Stimulated activated CD8-positive, alpha-beta memory T cell treated with anti-CD3 and anti-CD28 coated beads, Interleukin-4, amount 100 ng/mL, for 48 hours (primary cell): Measurements from ENCODE around the gene SLC35F1.
"Not testable (repeated sequence)": the region's sequence is repeated elsewhere in the genome, so short reads cannot be mapped to it uniquely, and the experiment has no call there.

Source experiments
- DNase-seq: peaks from one replicate; pipeline ENCODE4 v3.0.0-alpha.2; 2020

The SLC35F1 gene

DNA sequence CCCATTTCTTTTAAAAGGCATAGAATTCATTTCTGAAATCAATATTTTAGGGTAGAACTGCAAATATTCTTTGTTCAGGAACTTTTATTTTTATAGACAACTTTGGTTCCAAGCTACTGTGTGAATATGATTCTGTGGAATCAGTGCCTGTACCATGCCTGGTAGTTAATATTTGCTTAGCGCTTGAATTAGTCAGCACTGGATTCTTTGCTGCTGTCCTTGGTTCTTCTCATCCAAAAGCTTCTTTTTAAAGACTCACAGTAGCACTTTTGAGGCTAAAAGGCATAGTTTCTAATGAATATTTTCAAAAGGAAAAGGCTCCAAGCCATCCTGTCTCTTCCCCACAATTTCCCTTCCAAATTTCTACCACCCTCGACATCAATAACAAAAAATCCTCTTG is 109.5 kb downstream of the SLC35F1 start:
- no peak for DNase-seq

DNA sequence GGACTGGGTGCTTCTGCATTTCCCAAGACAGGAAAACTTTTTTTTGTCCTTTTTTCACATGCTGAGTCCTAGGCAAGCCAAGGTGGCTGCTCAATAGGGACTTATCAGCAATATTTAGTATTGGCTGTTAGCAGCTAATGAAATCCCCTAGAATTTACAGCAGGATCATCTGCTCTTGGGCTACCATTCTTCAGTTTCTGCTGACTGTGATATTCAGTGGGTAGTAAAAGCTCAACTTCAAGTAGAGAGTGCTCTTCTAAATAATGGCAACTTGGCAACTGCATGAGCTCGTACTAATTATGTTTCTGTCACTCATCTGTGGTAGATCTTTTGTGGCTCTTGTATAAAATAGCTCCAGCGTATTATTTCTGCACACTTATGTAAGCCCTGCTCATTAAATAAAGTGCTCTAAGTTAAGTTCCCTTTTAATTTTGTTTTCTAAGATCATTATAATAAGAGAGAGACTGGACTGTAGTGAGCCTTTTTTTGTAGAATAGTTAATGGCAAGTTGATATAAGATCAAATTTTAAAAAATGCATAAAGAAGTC is 110.3 kb downstream of the SLC35F1 start:
- DNase-seq, result no peak

DNA sequence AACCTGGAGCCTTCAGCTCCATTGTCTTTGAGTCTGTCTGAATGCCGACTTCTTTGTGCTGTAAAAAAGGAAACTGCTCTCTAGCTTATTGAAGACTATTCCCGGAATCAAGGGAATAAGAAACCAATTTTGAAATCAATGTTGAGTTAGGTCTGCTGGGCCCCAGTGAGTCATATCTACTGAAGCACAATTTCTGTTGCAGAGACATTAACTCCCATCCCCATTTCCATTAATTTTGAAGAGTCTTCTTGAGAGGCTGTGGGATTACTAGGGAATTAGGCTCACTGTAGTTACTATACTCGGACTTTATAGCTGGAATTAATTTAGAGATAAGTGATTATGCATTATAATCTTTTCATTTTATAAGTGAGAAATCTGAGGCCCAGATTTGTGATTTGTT is 116.7 kb downstream of the SLC35F1 start:
- DNase-seq, result no peak

DNA sequence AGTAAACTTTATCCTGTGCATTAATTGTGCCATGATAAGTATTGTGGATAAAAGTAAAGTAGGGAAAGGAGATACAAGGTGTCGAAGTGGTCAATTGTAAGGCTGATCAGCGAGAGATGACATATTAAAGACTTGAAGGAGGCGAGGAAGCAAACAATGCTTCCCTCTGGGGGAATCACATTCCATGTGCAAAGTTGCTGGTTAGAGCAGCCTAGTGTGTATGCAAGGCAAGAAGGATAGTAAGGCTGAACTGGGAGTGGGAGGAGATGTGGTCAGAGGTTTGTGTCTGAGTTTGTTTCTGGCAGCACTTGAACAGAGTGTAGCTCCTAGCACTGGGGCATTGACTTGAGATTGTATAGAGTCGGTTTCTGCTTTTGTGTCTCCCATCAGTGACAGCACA is 122.9 kb downstream of the SLC35F1 start:
- DNase-seq, result no peak

DNA sequence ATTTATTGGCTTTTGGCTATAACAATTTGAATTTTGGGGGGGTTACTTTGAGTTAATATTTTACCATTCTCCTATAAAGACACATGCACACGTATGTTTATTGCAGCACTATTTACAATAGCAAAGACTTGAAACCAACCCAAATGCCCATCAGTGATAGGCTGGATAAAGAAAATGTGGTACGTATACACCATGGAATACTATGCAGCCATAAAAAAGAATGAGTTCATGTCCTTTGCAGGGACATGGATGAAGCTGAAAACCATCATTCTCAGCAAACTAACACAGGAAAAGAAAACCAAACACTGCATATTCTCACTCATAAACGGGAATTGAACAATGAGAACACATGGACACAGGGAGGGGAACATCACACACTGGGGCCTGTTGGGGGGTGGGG is 130.4 kb downstream of the SLC35F1 start:
- DNase-seq, result not testable (repeated sequence)

DNA sequence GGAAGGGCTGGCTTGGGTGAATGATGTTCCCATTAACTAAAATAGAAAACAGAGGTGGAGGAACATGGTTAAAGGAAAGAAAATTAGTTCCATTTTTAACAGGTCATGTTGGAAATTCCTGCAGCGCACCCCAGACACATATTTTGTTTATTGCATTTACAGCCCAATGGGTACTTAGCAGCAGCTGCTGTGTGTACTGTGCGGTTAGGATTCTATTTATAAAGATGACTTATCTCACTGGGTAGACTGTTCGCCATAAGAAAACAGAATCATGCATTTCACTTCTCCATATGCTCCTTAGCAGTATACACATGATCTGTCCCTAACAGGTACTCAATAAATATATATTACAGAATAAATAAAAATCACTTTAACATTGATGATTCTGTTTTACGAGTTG is 135.8 kb downstream of the SLC35F1 start:
- no peak for DNase-seq

DNA sequence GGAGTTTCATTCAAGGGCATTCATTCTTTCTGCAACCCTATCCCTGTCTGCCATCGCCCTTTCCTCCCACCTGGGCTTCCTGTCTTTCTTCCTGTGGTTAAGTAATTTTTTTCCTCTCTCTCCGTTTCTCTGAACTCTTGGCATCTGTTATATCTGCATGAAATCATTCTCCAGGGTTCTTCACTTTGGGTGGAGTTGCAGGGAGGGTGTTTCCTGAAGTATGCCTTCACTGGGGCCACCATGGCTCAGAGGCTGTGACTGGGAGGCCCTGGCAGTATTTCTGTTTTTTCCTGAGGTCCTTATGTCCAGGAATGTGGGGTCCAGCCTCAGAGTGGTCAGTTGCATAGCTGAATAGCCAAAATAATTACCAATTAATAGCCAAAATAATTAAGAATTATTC is 137.2 kb downstream of the SLC35F1 start:
- DNase-seq, result no peak

DNA sequence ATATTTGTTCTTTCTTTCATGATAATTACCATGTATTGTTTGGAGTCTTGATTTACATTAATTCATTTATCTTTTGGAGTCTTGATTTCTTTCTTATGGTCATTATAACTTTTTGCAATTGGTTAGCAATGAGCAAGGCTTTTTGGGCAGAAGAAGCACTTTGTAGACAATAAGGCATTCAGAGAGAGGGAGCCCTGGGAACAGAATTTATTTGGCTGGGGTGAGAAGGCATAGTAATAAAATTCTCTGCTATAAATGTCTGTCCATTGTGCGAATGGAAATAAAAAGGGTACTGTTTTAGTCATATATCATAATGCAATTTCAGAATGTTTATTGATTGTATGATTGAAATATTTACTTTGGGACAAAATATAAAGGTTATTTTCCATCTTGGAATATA is 147.0 kb downstream of the SLC35F1 start:
- no peak for DNase-seq

DNA sequence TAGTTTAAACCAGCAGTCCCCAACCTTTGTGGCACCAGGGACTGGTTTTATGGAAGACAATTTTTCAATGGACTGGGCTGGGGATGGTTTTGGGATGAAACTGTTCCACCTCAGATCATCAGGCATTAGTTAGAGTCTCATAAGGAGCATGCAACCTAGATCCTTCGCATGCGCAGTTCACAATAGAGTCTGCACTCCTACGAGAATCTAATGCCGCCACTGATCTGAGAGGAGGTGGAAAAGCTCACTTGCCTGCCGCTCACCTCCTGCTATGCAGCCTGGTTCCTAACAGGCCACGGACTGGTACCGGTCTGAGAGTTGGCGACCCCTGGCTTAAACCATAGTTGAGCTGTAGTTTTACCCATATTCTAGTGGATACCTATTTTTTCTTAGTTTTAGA is 154.6 kb downstream of the SLC35F1 start:
- DNase-seq, result no peak

DNA sequence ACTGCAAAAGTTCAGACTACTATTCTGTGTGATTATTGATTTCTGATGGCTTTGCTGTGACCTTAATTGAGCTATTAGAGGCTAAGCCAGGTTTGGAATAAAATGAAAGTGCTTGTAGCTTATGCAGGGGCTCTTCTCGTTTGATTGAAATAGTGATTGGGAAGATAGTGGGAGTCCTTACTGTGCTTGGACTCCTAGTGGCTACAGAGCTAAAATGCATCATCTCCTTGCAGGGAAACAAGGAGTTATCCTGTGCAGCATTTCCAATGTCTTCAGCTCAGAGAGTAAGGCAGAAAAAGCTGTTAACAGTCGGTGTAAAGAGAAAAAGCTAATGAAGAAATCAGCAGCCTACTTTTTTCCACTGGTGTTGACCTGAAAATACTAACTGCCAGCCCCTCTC is 173.5 kb downstream of the SLC35F1 start:
- DNase-seq, result no peak

DNA sequence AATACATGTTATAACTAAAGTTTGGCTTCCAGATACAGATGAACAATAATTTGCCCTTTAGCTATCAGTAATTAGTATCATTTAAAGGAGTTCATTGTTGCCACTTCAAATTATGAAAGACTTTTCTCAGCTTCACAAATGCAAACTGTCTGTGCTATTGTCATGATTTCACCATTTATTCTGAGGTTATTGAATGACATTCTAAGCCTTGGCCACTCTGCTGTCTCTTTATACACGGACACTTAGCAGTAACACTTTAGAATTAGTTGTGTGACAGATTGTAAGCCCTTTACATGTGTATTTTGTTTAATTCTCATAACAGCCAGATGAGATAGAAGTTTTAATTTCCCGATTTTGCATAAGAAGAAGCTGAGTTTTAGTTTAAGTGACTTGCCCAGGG is 176.6 kb downstream of the SLC35F1 start:
- DNase-seq, result no peak

DNA sequence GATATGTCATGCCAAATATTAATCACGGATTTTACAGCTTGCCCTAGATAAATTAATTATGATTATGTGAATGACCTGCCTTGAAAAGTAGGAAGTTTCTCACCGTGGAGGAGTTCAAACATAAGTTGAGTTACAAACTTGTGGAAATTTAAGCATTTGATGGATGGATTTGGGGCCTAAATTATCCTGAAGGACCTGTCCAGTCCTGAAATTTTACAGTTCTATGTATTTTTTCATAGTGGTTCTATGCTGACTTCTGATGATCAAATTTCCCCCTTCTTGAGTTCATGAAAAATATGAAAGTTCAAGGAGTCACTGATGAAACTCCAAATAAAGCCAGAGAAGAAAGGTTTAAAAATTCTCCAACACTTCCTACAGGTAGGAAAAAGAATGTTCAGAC is 178.6 kb downstream of the SLC35F1 start:
- no peak for DNase-seq

DNA sequence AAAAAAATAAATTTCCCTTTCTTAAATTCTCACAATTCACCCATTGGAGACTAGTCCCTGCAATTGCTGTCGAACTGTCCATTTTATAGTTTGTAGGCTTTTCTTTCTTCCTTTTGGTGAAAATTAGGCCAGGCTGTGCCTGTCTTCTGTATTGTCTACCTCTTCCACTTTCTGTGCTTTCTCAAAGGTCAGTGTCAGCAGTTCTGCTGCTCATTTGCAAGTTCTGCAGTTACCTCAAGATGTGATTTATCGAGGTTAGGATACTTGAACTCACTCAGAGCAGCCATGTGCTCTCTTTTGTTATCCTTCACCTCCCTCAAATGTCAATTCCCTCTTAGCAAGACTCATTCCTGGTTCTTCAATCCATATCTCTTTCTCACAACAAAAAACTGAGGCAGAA is 179.1 kb downstream of the SLC35F1 start:
- DNase-seq, result no peak

DNA sequence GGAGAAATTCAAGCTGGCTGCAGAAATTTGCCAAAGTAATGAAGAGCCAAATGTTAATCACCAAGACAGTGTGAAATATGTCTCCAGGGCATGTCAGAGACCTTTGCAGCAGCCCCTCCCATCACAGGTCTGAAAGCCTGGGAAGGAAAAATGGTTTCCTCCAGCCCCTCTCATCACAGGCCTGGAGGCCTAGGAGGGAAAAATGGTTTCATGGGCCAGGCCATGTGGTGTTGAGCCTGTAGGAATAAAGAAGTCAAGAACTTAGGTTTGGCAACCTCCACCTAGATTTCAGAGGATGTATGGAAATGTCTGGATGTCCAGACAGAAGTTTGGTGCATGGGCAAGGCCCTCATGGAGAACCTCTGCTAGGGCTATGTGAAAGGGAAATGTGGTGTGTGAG is 185.0 kb downstream of the SLC35F1 start:
- DNase-seq, result no peak

DNA sequence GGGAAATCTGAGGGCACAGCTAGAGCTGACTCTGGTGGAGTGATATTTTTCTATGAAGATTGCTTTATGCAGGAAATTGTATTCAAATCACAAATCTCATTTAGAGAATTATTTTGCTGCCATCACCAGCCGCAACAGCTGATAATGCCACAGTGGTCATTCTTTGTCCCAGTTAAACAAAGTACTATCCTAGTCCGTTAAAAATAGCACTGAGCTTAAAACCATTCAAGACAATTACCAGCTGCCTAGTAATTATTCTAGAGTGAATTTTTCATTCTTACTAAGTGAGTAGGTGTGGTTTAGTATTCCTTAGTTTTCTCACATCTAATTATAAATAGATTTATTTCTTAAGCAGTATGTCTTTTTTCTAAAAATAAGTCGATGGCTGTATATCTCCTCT is 190.5 kb downstream of the SLC35F1 start:
- no peak for DNase-seq

DNA sequence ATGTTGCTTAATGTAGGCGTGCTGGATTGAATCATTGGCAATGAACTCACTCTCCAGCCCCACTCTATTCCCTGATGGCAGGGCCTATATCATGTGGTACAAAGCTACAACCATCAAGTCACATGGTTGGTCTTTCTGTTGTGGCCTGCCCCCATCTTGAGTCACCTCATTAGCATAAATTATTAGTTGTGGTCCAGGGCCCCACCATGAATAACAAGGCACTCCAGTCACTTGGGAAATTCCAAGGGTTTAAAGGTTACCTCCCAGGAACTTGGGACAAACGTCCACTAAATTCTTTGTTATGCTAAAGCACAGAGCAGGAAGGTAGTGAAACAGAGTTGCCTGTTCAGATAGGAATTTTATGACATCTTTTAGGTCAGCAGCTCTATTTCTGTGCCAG is 193.7 kb downstream of the SLC35F1 start:
- DNase-seq, result no peak

DNA sequence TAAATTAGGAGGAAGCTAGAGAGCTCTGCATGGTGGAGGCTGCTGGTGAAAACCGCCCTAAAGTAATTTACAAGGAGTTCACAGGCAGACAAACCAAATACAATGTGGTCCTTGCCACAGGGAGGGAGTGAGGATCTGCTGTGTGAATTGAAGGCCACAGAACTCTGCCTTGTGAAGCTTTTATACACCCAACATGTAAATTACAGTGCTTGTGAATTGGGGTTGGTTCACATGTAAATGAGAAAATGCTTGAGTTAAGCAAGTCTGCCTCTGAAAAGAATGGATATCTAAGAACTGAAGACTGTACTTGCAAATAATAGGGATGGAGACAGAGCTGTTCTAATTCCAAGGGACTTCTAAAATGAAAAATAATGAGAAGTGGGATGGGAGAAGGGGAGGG is 194.2 kb downstream of the SLC35F1 start:
- no peak for DNase-seq

DNA sequence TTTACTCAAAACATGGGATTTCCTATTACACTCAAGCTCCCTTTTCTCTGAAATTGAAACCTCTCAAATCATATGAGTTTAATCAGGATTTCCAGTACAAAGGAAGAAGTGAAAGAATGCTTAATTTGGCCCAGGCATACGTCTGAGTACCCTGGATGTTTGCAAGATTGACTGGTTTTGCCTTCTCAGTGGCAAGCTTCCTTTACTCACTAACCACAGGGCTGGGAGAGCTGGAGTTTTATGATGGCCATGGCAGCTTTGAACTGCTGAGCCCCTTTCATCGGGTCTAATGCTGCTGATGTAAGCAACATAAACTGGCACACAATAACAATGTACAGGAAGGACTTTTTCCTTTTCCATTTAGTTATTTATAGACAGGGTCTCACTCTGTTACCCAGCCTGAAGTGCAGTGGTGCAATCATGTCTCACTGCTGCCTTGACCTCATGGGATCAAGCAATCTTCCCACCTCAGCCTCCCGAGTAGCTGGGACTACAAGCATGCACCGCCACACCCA is 194.8 kb downstream of the SLC35F1 start:
- DNase-seq, result no peak

DNA sequence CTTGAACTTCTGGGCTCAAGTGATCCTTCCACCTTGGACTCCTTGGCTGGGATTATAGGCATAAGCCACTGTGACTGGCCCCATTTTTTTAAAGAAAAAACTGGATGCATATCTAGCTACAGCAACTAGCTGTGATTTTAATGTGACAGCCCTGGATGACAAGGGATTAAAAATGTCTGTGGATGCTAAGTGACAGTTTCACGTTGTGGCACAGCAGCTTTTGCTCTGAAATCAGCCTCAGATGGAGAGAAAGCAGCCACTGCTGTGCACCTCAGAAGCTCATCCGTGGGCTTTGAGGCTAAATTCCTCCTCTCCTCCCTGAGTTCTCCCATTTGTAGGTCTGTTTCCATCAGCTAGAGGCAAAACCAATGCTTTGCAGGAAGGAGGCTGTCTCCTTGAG is 195.3 kb downstream of the SLC35F1 start:
- no peak for DNase-seq

DNA sequence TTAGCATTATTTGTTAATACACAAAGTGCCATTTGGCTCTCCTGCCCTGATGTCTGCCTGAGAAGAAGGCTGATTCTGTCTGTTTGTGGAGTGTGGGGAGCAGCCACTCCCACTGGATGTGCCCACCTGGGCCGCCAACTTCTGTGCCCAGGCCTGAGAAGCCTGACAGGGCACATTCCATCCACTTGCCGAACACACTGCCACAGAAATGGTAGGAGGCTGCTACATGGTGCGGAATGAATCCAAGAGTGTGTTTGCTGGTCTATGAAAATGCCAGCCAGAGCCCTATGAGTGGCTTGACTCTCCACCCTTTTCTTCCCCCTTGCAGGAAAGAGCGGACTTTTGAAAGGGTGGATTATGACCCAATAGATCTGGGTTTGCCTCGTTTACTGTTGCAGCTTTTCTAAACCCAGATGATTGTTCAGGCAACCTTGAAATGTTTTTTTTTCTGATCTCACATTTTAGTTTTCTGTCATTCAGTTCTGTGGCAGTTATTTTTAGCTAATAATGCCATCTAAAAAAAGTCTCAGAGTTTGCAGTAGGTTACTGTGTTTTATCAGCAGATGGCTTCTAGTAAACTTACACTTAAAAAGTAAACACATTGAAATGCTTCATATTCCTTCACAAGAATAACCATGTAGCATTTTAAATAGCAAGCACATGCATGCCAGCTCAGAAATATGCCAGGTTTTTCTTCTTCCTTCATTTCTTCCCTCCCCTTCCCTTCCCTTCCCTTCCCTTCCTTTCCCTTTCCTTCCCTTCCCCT is 196.5 kb downstream of the SLC35F1 start:
- no peak for DNase-seq

DNA sequence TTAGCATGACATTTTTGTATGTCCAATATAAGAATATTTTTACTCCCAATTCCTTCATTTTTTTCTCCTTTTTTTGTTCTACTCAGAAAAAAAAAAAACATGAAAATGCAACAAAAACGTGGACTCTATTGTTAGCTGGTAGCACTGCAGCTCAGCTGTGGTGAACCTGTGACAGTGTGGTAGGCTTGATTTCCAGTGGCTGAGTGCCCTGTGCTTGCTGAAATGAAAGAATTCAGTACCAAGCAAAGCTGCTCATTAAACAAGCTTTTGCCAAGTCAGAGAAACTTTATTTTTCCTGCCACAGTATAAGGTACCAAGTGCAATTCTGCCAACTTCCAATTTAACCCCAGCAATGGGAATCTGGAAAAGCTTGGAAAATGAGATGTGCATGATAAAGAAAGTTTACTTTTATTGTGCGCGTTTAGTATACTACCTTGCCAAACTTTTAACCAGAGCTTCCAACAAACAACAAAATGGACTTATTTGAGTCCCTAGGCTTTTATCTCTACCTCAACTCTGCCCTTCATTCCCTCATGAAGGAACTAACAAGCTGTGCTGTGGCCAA is 215.2 kb downstream of the SLC35F1 start:
- no peak for DNase-seq

DNA sequence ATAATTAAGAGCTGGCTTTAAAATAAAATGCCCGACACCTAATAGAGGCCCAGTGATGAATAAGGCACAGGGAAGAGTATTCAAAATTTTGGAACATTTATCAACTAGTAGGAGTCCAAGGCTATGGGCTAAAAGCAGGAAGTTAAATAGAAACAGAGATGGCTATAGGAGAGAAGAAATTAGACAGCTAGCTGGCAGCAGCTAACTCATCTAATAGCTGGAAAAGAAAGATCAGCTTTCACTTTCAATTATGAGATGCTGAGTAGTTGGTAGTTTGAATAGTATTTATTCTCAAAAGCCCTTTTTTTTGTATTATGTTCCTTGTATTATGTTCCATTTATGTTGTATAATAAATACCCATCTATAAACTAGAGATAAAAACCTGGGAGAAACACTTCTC is 215.7 kb downstream of the SLC35F1 start:
- no peak for DNase-seq

DNA sequence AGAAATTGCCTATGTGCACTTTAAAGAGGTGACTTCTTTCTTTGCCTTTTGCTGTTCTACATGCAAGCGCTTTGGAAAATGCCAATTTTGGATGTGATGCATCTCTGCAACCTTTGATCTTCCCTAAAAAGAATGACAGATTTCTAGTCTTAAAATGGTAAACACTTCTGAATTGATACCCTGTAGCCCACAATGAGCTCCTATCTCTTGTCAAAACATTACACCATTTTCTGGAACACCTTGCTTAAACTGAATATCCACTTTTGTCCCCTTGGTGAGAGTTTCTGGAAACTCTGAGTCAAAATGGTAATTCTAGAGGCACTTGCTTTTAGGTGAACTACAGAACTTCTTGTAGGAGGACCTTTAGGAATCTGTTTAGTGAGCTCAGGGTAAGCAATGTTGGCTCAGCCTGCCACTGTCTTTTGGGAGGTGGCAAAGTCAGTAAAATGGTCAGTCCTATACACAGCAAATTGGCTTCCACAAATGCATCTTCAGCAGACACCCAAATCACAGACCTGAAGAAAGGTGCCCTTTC is 216.5 kb downstream of the SLC35F1 start:
- DNase-seq, result no peak

DNA sequence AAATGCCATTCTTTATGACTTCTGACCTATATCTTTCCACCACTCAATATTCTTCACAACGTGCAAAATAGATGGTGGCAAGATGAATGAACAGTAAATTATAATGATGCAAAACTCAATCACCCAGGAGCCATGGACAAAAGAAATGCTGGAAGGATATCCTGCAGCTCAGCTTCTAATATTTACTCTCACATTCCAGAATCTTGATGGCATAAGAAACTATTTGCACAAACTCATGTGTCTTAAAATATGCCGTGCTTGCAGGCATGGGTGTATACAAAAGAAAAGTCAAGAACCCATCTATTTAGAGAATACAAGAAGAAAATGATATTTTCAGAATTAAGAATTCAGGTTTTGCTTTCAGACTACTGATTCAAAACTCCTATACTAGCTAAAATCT is 217.8 kb downstream of the SLC35F1 start:
- DNase-seq, result no peak
